Measurements from ENCODE around the gene TMEM121. TPM values are rescaled to one million over a fixed set of nuclear protein-coding genes. Genes with fewer than 3 reads are reported as not detected.
A peak's percentile ranks its signal among the peaks of the same experiment; 100 is the strongest.

The TMEM121 gene
- total RNA-seq, 1 experiment from 2014 or later = not detected

GRCh38 chr14:105531894-105532623, 5.7 kb downstream of the TMEM121 start:
- Mint-ChIP-seq H3K27me3 (ENCODE audit: insufficient read depth, unreplicated experiment) (peaks cover 6% of the 10 kb centered on the region), H3K9me3 (ENCODE audit: unreplicated experiment) (no peaks in the 10 kb centered on the region), H3K4me3 (ENCODE audit: unreplicated experiment) (no peak overlapping the region), H3K4me1 (ENCODE audit: low read depth, unreplicated experiment) (no peaks in the 10 kb centered on the region), H3K36me3 (ENCODE audit: insufficient read depth, unreplicated experiment) (no peaks in the 10 kb centered on the region), H3K27ac (ENCODE audit: unreplicated experiment) (no peak overlapping the region)
- Histone ChIP-seq H3K9me3 (no peaks in the 10 kb centered on the region), H3K36me3 (ENCODE audit: control insufficient read depth, insufficient read depth, low read length) (no peaks in the 10 kb centered on the region), H3K4me3 (ENCODE audit: low read depth, low read length) (no peak overlapping the region), H3K27me3 (replicated peaks; ENCODE audit: control insufficient read depth, insufficient read depth, low read length) (no peaks in the 10 kb centered on the region), H3K4me1 (peaks cover 5% of the 10 kb centered on the region; the same call in 1 of the 2 replicates)
- ChIA-PET POLR2A (no interaction called here), CTCF (interaction anchor here (0.5 to 1.1 kb wide), 3 partner anchors 12 to 178 kb away, joined by 3 to 5 read pairs (median 4); no protein-coding TSS in a partner anchor)
- TF ChIP-seq, protein P1, sequence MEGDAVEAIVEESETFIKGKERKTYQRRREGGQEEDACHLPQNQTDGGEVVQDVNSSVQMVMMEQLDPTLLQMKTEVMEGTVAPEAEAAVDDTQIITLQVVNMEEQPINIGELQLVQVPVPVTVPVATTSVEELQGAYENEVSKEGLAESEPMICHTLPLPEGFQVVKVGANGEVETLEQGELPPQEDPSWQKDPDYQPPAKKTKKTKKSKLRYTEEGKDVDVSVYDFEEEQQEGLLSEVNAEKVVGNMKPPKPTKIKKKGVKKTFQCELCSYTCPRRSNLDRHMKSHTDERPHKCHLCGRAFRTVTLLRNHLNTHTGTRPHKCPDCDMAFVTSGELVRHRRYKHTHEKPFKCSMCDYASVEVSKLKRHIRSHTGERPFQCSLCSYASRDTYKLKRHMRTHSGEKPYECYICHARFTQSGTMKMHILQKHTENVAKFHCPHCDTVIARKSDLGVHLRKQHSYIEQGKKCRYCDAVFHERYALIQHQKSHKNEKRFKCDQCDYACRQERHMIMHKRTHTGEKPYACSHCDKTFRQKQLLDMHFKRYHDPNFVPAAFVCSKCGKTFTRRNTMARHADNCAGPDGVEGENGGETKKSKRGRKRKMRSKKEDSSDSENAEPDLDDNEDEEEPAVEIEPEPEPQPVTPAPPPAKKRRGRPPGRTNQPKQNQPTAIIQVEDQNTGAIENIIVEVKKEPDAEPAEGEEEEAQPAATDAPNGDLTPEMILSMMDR (IDR thresholded peaks at IDR 0.05; ENCODE audit: insufficient read depth in 1 of 2, low read depth in 1 of 2, low read length in 1 of 2, severe bottlenecking in 1 of 2, unreplicated experiment in 1 of 2) = no peak
- no peak for DNase-seq
- no TSS peak for BruUV-seq (replicated peaks)
- intact Hi-C loops (cut with micrococcal nuclease; ENCODE audit: unreplicated experiment) = no loop called here

DNA sequence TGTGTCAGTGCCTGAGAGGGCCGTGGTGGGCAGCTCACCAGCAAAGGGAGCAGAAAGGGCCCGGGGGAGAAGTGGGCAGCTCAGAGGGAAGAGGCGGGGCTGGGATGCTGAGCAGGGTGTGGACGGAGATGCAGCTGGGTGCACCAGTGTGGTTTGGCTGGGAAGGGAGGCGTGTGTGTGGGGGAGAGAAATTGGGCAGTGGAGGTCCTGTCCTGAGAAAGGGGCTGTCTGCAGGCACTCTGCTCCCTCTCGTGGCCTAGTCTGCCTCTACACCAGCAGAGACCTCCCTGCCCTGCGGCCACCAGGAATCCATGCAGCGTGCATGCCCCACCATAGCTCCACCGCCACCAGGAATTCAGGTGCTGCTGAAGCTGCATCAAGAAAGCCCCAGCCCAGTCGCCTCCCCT, 6.4 kb downstream of the TMEM121 start:
- TF ChIP-seq, protein P1 (IDR thresholded peaks at IDR 0.05; ENCODE audit: insufficient read depth in 1 of 2, low read depth in 1 of 2, low read length in 1 of 2, severe bottlenecking in 1 of 2, unreplicated experiment in 1 of 2) = peak; percentile 19 to 49
- H3K27ac Mint-ChIP-seq (ENCODE audit: unreplicated experiment) = no peak overlapping the region
- POLR2A ChIA-PET = no interaction called here
- no peaks in the 10 kb centered on the region for H3K36me3 ChIP-seq (ENCODE audit: control insufficient read depth, insufficient read depth, low read length)
- H3K4me3 ChIP-seq (ENCODE audit: low read depth, low read length) = no peak overlapping the region
- peak in 1 of 2 experiments; percentile 52 for DNase-seq
- 0 out of 2 replicates have a peak, but pooled peaks cover 2% of the 10 kb centered on the region for H3K4me1 ChIP-seq
- no peaks in the 10 kb centered on the region for H3K9me3 ChIP-seq
- no peaks in the 10 kb centered on the region for H3K9me3 Mint-ChIP-seq (ENCODE audit: unreplicated experiment)
- peaks cover 6% of the 10 kb centered on the region for H3K27me3 Mint-ChIP-seq (ENCODE audit: insufficient read depth, unreplicated experiment)
- no peaks in the 10 kb centered on the region for H3K27me3 ChIP-seq (replicated peaks; ENCODE audit: control insufficient read depth, insufficient read depth, low read length)
- no TSS peak for BruUV-seq (replicated peaks)
- H3K4me1 Mint-ChIP-seq (ENCODE audit: low read depth, unreplicated experiment) = no peaks in the 10 kb centered on the region
- intact Hi-C loops (cut with micrococcal nuclease; ENCODE audit: unreplicated experiment) = no loop called here
- H3K4me3 Mint-ChIP-seq (ENCODE audit: unreplicated experiment) = no peak overlapping the region
- no peaks in the 10 kb centered on the region for H3K36me3 Mint-ChIP-seq (ENCODE audit: insufficient read depth, unreplicated experiment)
- CTCF ChIA-PET = interaction anchor here (0.6 to 1.1 kb wide), 4 partner anchors 12 to 443 kb away, joined by 3 to 5 read pairs (median 4); no protein-coding TSS in a partner anchor

GRCh38 chr14:105533391-105533790, 7.0 kb downstream of the TMEM121 start:
- Histone ChIP-seq H3K4me1 (no peaks in the 10 kb centered on the region), H3K4me3 (ENCODE audit: low read depth, low read length) (no peak overlapping the region), H3K9me3 (no peaks in the 10 kb centered on the region), H3K36me3 (ENCODE audit: control insufficient read depth, insufficient read depth, low read length) (no peaks in the 10 kb centered on the region), H3K27me3 (replicated peaks; ENCODE audit: control insufficient read depth, insufficient read depth, low read length) (no peaks in the 10 kb centered on the region)
- no peak overlapping the region for H3K4me3 Mint-ChIP-seq (ENCODE audit: unreplicated experiment)
- H3K27me3 Mint-ChIP-seq (ENCODE audit: insufficient read depth, unreplicated experiment) = peaks cover 6% of the 10 kb centered on the region
- intact Hi-C loops (cut with micrococcal nuclease; ENCODE audit: unreplicated experiment) = no loop called here
- no peaks in the 10 kb centered on the region for H3K36me3 Mint-ChIP-seq (ENCODE audit: insufficient read depth, unreplicated experiment)
- TF ChIP-seq, protein P1 (IDR thresholded peaks at IDR 0.05; ENCODE audit: insufficient read depth in 1 of 2, low read depth in 1 of 2, low read length in 1 of 2, severe bottlenecking in 1 of 2, unreplicated experiment in 1 of 2) = no peak
- DNase-seq = no peak
- no peaks in the 10 kb centered on the region for H3K9me3 Mint-ChIP-seq (ENCODE audit: unreplicated experiment)
- H3K4me1 Mint-ChIP-seq (ENCODE audit: low read depth, unreplicated experiment) = no peaks in the 10 kb centered on the region
- CTCF ChIA-PET = interaction anchor here (0.6 to 1.1 kb wide), 2 partner anchors 11 to 443 kb away, joined by 3 read pairs; no protein-coding TSS in a partner anchor
- POLR2A ChIA-PET = no interaction called here
- BruUV-seq (replicated peaks) = no TSS peak
- H3K27ac Mint-ChIP-seq (ENCODE audit: unreplicated experiment) = no peak overlapping the region
